GM23338 (cell line): ENCODE measurements around the gene GRID1. TPM values are rescaled to one million over a fixed set of nuclear protein-coding genes. Genes with fewer than 3 reads are reported as not detected.

ENCODE experiments used
- ATAC-seq: fragments of 200-7000 bp; cut with Tn5 transposase; 3 replicates; pipeline ENCODE4 v1.9.1; 2020
- DNase-seq: peaks from one replicate; pipeline ENCODE4 v3.0.0-alpha.2; 2015; ENCODE audit warnings: low spot score
- H2AFZ ChIP-seq: fragments of 200-600 bp; sonication (generic); 2 replicates; pipeline ENCODE4 v1.8.0; 2016; ENCODE audit warnings: antibody characterized with exemption, mild to moderate bottlenecking, moderate library complexity
- H3F3A ChIP-seq: fragments of 200-600 bp; sonication (generic); replicated peaks from 2 replicates; pipeline ENCODE4 v1.8.0; 2017; ENCODE audit warnings: antibody characterized with exemption, mixed run types, low read depth
- H3K27ac ChIP-seq: fragments of 200-600 bp; sonication (generic); 2 replicates; pipeline ENCODE4 v1.6.1; 2016; ENCODE audit warnings: low read depth
- H3K27me3 ChIP-seq: fragments of 200-600 bp; sonication (generic); 2 replicates; pipeline ENCODE4 v1.8.0; 2016; ENCODE audit warnings: mild to moderate bottlenecking, mixed run types, moderate library complexity; ENCODE audit not compliant: insufficient read depth
- H3K36me3 ChIP-seq: fragments of 200-600 bp; sonication (generic); 2 replicates; pipeline ENCODE4 v1.8.0; 2016; ENCODE audit warnings: mild to moderate bottlenecking; ENCODE audit not compliant: insufficient read depth
- H3K4me1 ChIP-seq: fragments of 200-600 bp; sonication (generic); 2 replicates; pipeline ENCODE4 v1.8.0; 2016; ENCODE audit warnings: mild to moderate bottlenecking, moderate library complexity; ENCODE audit not compliant: insufficient read depth
- H3K4me2 ChIP-seq: fragments of 200-600 bp; sonication (generic); 2 replicates; pipeline ENCODE4 v1.7.1; 2017; ENCODE audit warnings: mixed run types
- H3K4me3 ChIP-seq: fragments of 200-600 bp; sonication (generic); 2 replicates; pipeline ENCODE4 v1.6.1; 2016; ENCODE audit warnings: mixed run types
- H3K79me2 ChIP-seq: fragments of 200-600 bp; sonication (generic); replicated peaks from 2 replicates; pipeline ENCODE4 v1.8.0; 2017; ENCODE audit warnings: mild to moderate bottlenecking; ENCODE audit not compliant: insufficient read depth
- H3K9me2 ChIP-seq: fragments of 200-600 bp; sonication (generic); 2 replicates; pipeline ENCODE4 v1.8.0; 2017; ENCODE audit not compliant: insufficient read depth
- H4K20me1 ChIP-seq: fragments of 200-600 bp; sonication (generic); replicated peaks from 2 replicates; pipeline ENCODE4 v1.8.0; 2017; ENCODE audit warnings: mild to moderate bottlenecking; ENCODE audit not compliant: insufficient read depth
- H3K27ac Mint-ChIP-seq: 2 replicates; pipeline ENCODE4 v1.8.0; 2020; ENCODE audit warnings: inconsistent platforms, mild to moderate bottlenecking, moderate library complexity, mixed read lengths
- H3K27me3 Mint-ChIP-seq: 3 replicates; pipeline ENCODE4 v1.8.0; 2022; ENCODE audit warnings: low read depth, mild to moderate bottlenecking, moderate library complexity, mixed read lengths, inconsistent platforms; ENCODE audit not compliant: insufficient read depth, poor library complexity
- H3K36me3 Mint-ChIP-seq: 3 replicates; pipeline ENCODE4 v1.8.0; 2021; ENCODE audit warnings: low read depth, mild to moderate bottlenecking, inconsistent platforms, moderate library complexity, mixed read lengths
- H3K4me1 Mint-ChIP-seq: 3 replicates; pipeline ENCODE4 v1.8.0; 2020; ENCODE audit warnings: mild to moderate bottlenecking, inconsistent platforms, mixed read lengths
- H3K4me3 Mint-ChIP-seq: 3 replicates; pipeline ENCODE4 v1.8.0; 2021; ENCODE audit warnings: moderate library complexity, mild to moderate bottlenecking, inconsistent platforms, mixed read lengths
- H3K9me3 Mint-ChIP-seq: 3 replicates; pipeline ENCODE4 v1.8.0; 2020; ENCODE audit warnings: moderate library complexity, mild to moderate bottlenecking, inconsistent platforms, mixed read lengths
- CREB1 ChIP-seq: fragments of 250-450 bp; sonication (Bioruptor Pico); IDR thresholded peaks from 2 replicates; pipeline ENCODE4 v1.5.0; 2020; ENCODE audit warnings: low read depth, mild to moderate bottlenecking, moderate library complexity
- ETS1 ChIP-seq: IDR thresholded peaks from 2 replicates; pipeline ENCODE4 v1.6.1; 2016; ENCODE audit warnings: antibody characterized with exemption
- EZH2 ChIP-seq: fragments of 200-600 bp; sonication (generic); IDR thresholded peaks from one replicate; pipeline ENCODE4 v1.8.0; 2017; ENCODE audit warnings: antibody characterized with exemption, mild to moderate bottlenecking, low read depth; ENCODE audit not compliant: unreplicated experiment
- JUNB ChIP-seq: IDR thresholded peaks from one replicate; pipeline ENCODE4 v1.6.1; 2016; ENCODE audit warnings: antibody characterized with exemption; ENCODE audit not compliant: unreplicated experiment
- POLR2AphosphoS5 ChIP-seq: IDR thresholded peaks from 2 replicates; pipeline ENCODE4 v1.6.1; 2016; ENCODE audit warnings: antibody characterized with exemption, low read depth
- STAT1 ChIP-seq: IDR thresholded peaks from one replicate; pipeline ENCODE4 v1.6.1; 2016; ENCODE audit warnings: antibody characterized with exemption; ENCODE audit not compliant: unreplicated experiment
- ZNF114 ChIP-seq: fragments of 250-450 bp; sonication (Bioruptor Pico); IDR thresholded peaks from 2 replicates; pipeline ENCODE4 v1.5.0; 2020; ENCODE audit warnings: mild to moderate bottlenecking, moderate library complexity
- ZNF331 ChIP-seq: fragments of 250-450 bp; sonication (Bioruptor Pico); IDR thresholded peaks from 2 replicates; pipeline ENCODE4 v1.5.0; 2020; ENCODE audit warnings: low read depth, mild to moderate bottlenecking, moderate library complexity
- ZNF462 ChIP-seq: fragments of 250-450 bp; sonication (Bioruptor Pico); IDR thresholded peaks from 2 replicates; pipeline ENCODE4 v1.5.0; 2020; ENCODE audit warnings: mild to moderate bottlenecking, moderate library complexity
- polyA plus RNA-seq: library from polyadenylated mRNA; unstranded; fragments of >200 nt; fragmentation: Nextera tagmentation; extraction: Ambion mirVana; gene quantifications from 2 replicates; pipeline ENCODE4 v1.2.1, GENCODE V29; 2016
- total RNA-seq: library from RNA; depleted of rRNA; stranded (reverse); fragments of >200 nt; shearing (Covaris generic); gene quantifications from 2 replicates; pipeline ENCODE4 v1.2.3, GENCODE V29; 2014

Gene GRID1
- total and polyA plus RNA-seq, 2 experiments from 2014 or later: 0.14 to 0.15 TPM

GRCh38 chr10:85638797-85639196, 727.8 kb downstream of the GRID1 start:
- Mint-ChIP-seq H3K27ac (no peak overlapping the region), H3K9me3 (peaks cover 77% of the 10 kb centered on the region), H3K36me3 (peaks cover 3% of the 10 kb centered on the region; the same call in 1 of the 3 replicates), H3K4me3 (no peak overlapping the region), H3K27me3 (peaks cover 9% of the 10 kb centered on the region), H3K4me1 (no peaks in the 10 kb centered on the region)
- Histone ChIP-seq H3F3A (no peaks in the 10 kb centered on the region), H3K27me3 (no peaks in the 10 kb centered on the region), H3K36me3 (no peaks in the 10 kb centered on the region; the same call in 1 of the 2 replicates), H4K20me1 (no peaks in the 10 kb centered on the region), H3K4me2 (no peak overlapping the region), H3K79me2 (no peaks in the 10 kb centered on the region), H3K9me2 (no peaks in the 10 kb centered on the region), H3K27ac (no peak overlapping the region), H2AFZ (no peak overlapping the region), H3K4me1 (no peaks in the 10 kb centered on the region), H3K4me3 (no peak overlapping the region)
- no peak for ATAC-seq
- no peak for DNase-seq
- TF ChIP-seq JUNB (no peak), STAT1 (no peak)

- ATAC-seq (no peak), DNase-seq (no peak)
- no peak overlapping the region for H3K27ac Mint-ChIP-seq
- no peaks in the 10 kb centered on the region for H3K9me2 ChIP-seq
- peaks cover 6% of the 10 kb centered on the region; the same call in 1 of the 3 replicates for H3K36me3 Mint-ChIP-seq
- H3K9me3 Mint-ChIP-seq: peaks cover 78% of the 10 kb centered on the region
- H2AFZ ChIP-seq: no peak overlapping the region
- no peaks in the 10 kb centered on the region; the same call in 1 of the 2 replicates for H3K36me3 ChIP-seq
- no peaks in the 10 kb centered on the region for H3K27me3 ChIP-seq
- no peaks in the 10 kb centered on the region for H3K4me1 Mint-ChIP-seq
- no peaks in the 10 kb centered on the region for H3F3A ChIP-seq
- no peak overlapping the region for H3K4me2 ChIP-seq
- TF ChIP-seq CREB1 (CRISPR knock-in tag) (no peak), ZNF114 (no peak), POLR2AphosphoS5 (no peak), EZH2 (no peak), ZNF462 (CRISPR knock-in tag) (no peak), JUNB (no peak), ZNF331 (CRISPR knock-in tag) (no peak), ETS1 (no peak)
- H4K20me1 ChIP-seq: no peaks in the 10 kb centered on the region
- H3K27me3 Mint-ChIP-seq: peaks cover 9% of the 10 kb centered on the region
- no peaks in the 10 kb centered on the region for H3K4me1 ChIP-seq
- no peak overlapping the region for H3K4me3 Mint-ChIP-seq
- no peak overlapping the region for H3K27ac ChIP-seq
- no peaks in the 10 kb centered on the region for H3K79me2 ChIP-seq
- H3K4me3 ChIP-seq: no peak overlapping the region
Observed at GRCh38 chr10:85635650-85636049, 730.9 kb downstream of the GRID1 start.
